Measurements from ENCODE around the gene DIO3.

GRCh38 chr14:101561897-101562490, 699 bp downstream of the DIO3 start:
- TF ChIP-seq CTCF (IDR thresholded peaks at IDR 0.05; ENCODE audit: low read depth, low read length, poor library complexity, severe bottlenecking): no peak
- no peak for TF ChIP-seq EZH2phosphoT487 (IDR thresholded peaks at IDR 0.05; ENCODE audit: borderline replicate concordance, low read length)
